ENCODE data around the gene CD200R1L.

The CD200R1L gene

DNA sequence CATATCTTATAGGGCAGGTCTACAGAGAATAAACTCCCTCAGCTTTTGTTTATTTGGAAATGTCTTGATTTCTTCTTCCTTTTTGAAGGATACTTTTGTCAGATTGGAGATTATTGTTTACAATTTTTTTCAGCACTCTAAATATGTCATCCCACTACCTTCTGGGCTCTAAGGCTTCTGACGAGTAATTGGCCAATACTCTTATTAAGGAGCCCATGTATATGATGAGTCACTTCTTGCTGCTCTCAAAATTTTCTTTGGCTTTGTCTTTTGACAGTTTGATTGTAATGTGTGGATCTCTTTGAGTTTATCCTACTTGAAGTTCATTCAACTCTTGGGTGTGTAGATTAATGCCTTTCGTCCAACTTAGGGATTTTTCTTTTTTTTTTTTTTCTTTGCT is 28.9 kb upstream of the CD200R1L start:
- Histone ChIP-seq H3K27me3 (no peaks in the 10 kb centered on the region), H3K9me3 (no peaks in the 10 kb centered on the region), H3K4me1 (no peaks in the 10 kb centered on the region), H3K36me3 (no peaks in the 10 kb centered on the region), H3K4me3 (ENCODE audit: low read depth, low read length) (no peak overlapping the region)
- no peak for DNase-seq
- TF ChIP-seq, protein P1, sequence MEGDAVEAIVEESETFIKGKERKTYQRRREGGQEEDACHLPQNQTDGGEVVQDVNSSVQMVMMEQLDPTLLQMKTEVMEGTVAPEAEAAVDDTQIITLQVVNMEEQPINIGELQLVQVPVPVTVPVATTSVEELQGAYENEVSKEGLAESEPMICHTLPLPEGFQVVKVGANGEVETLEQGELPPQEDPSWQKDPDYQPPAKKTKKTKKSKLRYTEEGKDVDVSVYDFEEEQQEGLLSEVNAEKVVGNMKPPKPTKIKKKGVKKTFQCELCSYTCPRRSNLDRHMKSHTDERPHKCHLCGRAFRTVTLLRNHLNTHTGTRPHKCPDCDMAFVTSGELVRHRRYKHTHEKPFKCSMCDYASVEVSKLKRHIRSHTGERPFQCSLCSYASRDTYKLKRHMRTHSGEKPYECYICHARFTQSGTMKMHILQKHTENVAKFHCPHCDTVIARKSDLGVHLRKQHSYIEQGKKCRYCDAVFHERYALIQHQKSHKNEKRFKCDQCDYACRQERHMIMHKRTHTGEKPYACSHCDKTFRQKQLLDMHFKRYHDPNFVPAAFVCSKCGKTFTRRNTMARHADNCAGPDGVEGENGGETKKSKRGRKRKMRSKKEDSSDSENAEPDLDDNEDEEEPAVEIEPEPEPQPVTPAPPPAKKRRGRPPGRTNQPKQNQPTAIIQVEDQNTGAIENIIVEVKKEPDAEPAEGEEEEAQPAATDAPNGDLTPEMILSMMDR (IDR thresholded peaks at IDR 0.05; ENCODE audit: low read depth, low read length) = no peak

DNA sequence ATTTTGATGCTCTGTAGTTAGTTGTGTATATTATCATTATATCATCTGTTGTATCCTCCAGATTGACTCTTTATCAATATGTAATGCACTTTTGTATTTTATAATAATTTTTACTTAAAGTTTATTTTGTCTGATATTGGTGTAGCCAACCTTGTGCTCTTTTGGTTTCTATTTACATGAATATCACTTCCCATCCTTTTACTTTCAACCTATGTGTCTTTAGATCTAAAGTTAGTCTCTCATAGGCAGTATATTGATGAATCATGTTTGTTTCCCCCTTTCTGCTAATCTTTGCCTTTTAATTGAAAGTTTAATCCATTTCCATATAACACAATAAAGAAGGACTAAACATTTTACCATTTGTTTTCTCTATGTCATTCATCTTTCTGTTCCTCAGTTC is 28.1 kb upstream of the CD200R1L start:
- no peaks in the 10 kb centered on the region for H3K4me1 ChIP-seq
- TF ChIP-seq, protein P1 (IDR thresholded peaks at IDR 0.05; ENCODE audit: low read depth, low read length) = no peak
- H3K9me3 ChIP-seq = no peaks in the 10 kb centered on the region
- H3K27me3 ChIP-seq = no peaks in the 10 kb centered on the region
- DNase-seq = no peak
- H3K4me3 ChIP-seq (ENCODE audit: low read depth, low read length) = no peak overlapping the region
- H3K36me3 ChIP-seq = no peaks in the 10 kb centered on the region

DNA sequence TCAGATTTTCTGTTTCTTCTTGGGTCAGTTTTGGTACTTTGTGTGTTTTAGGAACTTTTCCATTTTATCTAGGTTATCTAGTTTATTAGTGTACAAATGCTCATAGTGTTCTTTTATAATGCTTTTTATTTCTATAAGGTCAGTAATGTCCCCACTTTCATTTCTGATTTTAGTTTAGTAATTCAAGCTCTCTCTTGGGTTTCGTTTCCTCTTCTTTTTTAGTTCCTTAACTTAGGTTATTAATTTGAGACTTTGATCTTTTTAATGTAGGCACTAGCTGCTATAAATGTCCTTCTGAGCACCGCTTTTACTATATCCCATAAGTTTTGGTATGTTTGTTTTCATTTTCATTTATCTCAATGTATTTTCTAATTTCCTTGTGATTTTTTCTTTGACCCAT is 27.0 kb upstream of the CD200R1L start:
- no peak for DNase-seq
- no peaks in the 10 kb centered on the region for H3K4me1 ChIP-seq
- H3K27me3 ChIP-seq = no peaks in the 10 kb centered on the region
- no peaks in the 10 kb centered on the region for H3K36me3 ChIP-seq
- no peaks in the 10 kb centered on the region for H3K9me3 ChIP-seq
- TF ChIP-seq, protein P1 (IDR thresholded peaks at IDR 0.05; ENCODE audit: low read depth, low read length) = no peak
- no peak overlapping the region for H3K4me3 ChIP-seq (ENCODE audit: low read depth, low read length)

GRCh38 chr3:112871735-112872134 is 25.1 kb upstream of the CD200R1L start:
- no peaks in the 10 kb centered on the region for H3K9me3 ChIP-seq
- H3K4me3 ChIP-seq (ENCODE audit: low read depth, low read length) = no peak overlapping the region
- H3K4me1 ChIP-seq = no peaks in the 10 kb centered on the region
- TF ChIP-seq, protein P1 (IDR thresholded peaks at IDR 0.05; ENCODE audit: low read depth, low read length) = no peak
- no peaks in the 10 kb centered on the region for H3K27me3 ChIP-seq
- no peaks in the 10 kb centered on the region for H3K36me3 ChIP-seq
- no peak for DNase-seq

DNA sequence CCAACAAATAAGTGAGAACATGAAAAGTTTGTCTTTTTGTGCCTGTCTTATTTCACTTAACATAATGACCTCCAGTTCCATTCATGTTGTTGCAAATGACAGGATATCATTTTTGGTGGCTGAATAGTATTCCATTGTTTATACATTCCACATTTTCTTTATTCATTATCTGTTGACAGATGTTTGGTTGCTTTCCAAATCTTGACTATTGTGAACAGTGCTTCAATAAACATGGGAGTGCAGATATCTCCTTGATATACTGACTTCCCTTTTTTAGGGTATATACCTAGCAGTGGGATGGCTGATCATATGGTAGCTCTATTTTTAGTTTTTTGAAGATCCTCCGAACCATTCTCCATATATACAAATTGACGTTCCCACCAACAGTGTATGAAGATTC is 19.1 kb upstream of the CD200R1L start:
- Histone ChIP-seq H3K4me3 (ENCODE audit: low read depth, low read length) (no peak overlapping the region), H3K27me3 (no peaks in the 10 kb centered on the region), H3K36me3 (no peaks in the 10 kb centered on the region), H3K9me3 (no peaks in the 10 kb centered on the region), H3K4me1 (peaks cover 5% of the 10 kb centered on the region; the same call in 1 of the 2 replicates)
- TF ChIP-seq, protein P1 (IDR thresholded peaks at IDR 0.05; ENCODE audit: low read depth, low read length) = no peak
- DNase-seq = no peak

- DNase-seq = peak; percentile 88
- no peak overlapping the region for H3K4me3 ChIP-seq (ENCODE audit: low read depth, low read length)
- no peaks in the 10 kb centered on the region for H3K27me3 ChIP-seq
- TF ChIP-seq, protein P1 (IDR thresholded peaks at IDR 0.05; ENCODE audit: low read depth, low read length) = no peak
- peaks cover 9% of the 10 kb centered on the region for H3K4me1 ChIP-seq
- no peaks in the 10 kb centered on the region for H3K9me3 ChIP-seq
- no peaks in the 10 kb centered on the region for H3K36me3 ChIP-seq
These were observed 14.2 kb upstream of the CD200R1L start for GRCh38 chr3:112860898-112861297.
